GM21381 (cell line): ENCODE data around the gene SMC1A.

ENCODE experiments used
- ATAC-seq: cut with Tn5 transposase; IDR thresholded peaks from one replicate; pipeline ENCODE4 v1.9.1; 2021; ENCODE audit warnings: mild to moderate bottlenecking, moderate library complexity; ENCODE audit not compliant: unreplicated experiment

SMC1A gene

DNA sequence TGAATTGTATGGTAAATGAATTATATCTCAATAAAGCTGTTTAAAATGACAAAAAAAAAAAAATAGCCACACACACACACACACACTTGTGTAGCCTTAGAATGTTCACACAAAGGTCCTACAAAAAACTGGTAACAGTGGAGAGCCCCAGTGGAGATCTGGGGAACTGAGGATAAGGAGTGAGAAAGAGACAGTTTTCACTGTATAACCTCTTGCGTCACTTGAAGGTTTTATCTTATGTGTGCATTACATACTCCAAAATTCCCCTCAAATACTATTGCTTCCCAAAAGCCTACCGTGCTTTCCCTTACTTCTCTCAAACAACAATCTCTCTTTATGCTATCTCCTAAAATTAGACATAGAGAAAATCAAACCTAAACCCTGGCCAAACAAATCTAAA, 67.8 kb downstream of the SMC1A start:
- no peak for ATAC-seq

DNA sequence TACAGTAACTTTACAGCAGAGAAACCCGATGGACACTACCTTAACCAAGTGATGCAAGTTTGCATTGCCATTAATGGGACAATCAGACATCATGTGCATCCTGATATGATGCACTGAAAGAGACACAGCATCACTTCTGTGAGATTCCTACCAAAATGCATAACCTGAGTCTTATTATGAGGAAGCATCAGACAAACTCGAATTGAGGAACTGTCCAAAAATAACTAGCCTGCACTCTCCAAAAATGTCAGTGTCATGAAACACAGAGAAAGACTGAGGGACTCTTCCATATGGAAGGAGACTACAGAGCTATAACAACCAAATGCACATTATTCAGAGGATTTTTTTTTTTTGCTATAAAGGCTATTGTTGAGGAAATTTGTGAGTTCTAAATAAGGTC, 74.5 kb downstream of the SMC1A start:
- no peak for ATAC-seq

DNA sequence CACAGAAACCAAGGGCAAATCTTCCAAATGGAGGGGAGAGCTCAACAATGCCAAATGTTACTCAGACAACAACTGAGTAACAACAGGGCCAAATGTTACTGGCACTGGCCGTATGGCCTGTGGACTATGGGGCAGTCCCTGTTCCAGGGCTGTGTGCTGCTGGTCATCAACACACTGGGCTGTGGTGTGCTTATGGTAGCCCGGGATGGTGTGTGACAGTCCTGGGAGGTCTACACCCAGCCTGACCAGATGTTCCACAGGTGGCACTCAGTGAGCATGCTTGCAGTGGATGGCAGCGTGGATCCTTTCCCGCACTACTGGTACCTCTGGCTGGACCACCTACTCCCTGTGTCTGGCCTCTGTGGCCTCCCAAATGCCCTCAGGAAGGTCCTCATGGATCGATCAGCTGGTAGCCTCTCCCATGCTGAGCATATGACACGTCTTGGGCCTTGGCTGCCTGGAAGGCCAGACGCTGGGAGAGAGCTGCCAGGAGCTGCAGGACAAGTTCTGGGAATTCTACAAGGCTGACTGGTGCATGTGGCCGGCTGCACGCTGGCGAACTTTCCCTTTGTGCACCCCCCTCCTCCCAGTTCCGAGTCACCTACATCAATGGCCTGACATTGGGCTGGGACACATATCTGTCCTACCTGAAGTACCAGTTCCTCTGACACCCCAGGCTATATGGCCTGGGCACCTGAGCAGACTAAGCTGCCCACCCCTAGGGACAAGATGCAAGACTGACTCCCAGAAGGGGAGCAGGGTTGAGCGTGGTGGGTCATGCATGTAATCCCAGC, 81.4 kb downstream of the SMC1A start:
- no peak for ATAC-seq

DNA sequence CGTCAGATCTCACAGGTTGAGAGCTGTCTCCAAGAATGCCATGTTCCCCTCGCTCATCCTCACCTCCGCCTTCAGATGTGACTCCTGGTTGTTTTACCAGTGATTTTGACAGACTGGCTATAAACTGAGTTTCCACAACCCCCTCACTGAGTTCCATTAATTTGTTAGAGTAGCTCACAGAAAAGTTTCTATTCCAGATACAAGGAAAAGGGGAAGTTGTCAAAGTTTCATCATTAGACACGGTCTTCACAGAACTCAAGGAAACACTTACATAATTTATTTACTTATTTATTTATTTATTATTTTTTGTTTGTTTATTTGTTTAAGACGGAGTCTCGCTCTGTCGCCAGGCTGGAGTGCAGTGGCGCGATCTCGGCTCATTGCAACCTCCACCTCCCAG, 85.4 kb downstream of the SMC1A start:
- no peak for ATAC-seq

DNA sequence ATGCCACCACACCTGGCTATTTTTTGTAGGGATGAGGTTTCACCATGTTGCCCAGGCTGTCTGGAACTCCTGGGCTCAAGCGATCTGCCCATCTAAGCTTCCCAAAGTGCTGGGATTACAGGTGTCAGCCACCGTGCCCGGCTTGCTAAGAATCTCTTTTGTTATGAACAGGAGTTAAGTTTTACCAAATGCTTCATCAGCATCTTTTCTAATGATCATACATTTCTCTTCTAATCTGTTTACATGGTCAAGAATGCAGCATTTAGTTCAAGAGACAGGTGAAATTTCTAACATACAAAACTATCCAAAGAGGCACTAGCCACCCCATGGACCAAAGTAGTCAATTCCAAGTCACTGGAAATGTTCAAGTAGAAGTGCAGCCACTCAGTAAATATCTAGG, 88.6 kb downstream of the SMC1A start:
- ATAC-seq, result no peak

- no peak for ATAC-seq
Measured at GRCh38 chrX:53332204-53332603, 90.2 kb downstream of the SMC1A start.

DNA sequence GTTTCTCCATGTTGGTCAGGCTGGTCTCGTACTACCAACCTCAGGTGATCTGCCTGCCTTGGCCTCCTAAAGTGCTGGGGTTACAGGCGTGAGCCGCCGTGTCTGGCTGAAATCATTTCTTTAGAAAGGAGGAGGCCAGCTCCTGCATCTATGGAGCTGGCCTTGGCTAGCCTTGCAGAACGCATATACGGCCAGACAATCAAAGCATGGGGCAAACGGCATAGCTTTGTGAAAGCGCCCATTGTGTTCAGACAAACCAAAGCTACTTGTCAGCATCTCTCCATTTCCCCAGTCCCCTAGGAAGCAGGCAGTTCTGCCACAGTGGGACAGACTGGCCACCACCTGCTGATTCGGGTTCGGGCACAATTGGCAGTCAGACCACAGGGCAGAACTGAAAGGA, 92.1 kb downstream of the SMC1A start:
- no peak for ATAC-seq

GRCh38 chrX:53324803-53325202, 97.7 kb downstream of the SMC1A start:
- ATAC-seq, result no peak
